ENCODE data around the gene SGSH.
"Not testable (repeated sequence)": the region's sequence is repeated elsewhere in the genome, so short reads cannot be mapped to it uniquely, and the experiment has no call there.

Gene SGSH

GRCh38 chr17:80244871-80245509 is 24.9 kb upstream of the SGSH start:
- Histone ChIP-seq H3K27ac (ENCODE audit: low read length, poor library complexity, severe bottlenecking) (no peak overlapping the region), H3K23ac (ENCODE audit: low read length in 2 of 2) (no peak overlapping the region), H3K4me1 (ENCODE audit: control insufficient read depth, insufficient read depth, low read depth, low read length) (peaks cover 8% of the 10 kb centered on the region), H4K91ac (ENCODE audit: low read length) (no peak overlapping the region), H3K18ac (ENCODE audit: low read depth in 1 of 2, low read length in 2 of 2) (no peak overlapping the region), H2AK5ac (ENCODE audit: low read length, severe bottlenecking) (no peak overlapping the region), H3K4ac (ENCODE audit: low read depth in 1 of 2, low read length in 2 of 2) (no peak overlapping the region), H2BK12ac (ENCODE audit: low read length in 2 of 2) (no peak overlapping the region), H3K27me3 (ENCODE audit: control insufficient read depth in 1 of 2, insufficient read depth in 1 of 2, low read length in 2 of 2) (no peaks in the 10 kb centered on the region), H2BK5ac (ENCODE audit: low read depth, low read length, poor library complexity, severe bottlenecking) (no peak overlapping the region), H2BK120ac (ENCODE audit: low read depth, low read length) (no peak overlapping the region), H2AFZ (ENCODE audit: low read depth, low read length) (no peak overlapping the region), H3K9ac (ENCODE audit: low read length) (no peak overlapping the region), H3K36me3 (ENCODE audit: control insufficient read depth in 1 of 2, insufficient read depth in 2 of 2, low read depth in 1 of 2, low read length in 2 of 2) (peaks cover 71 to 73% of the 10 kb centered on the region in 2 experiments), H4K8ac (ENCODE audit: low read length) (no peak overlapping the region), H2BK15ac (ENCODE audit: low read depth, poor library complexity, severe bottlenecking) (no peak overlapping the region), H3K79me1 (replicated peaks; ENCODE audit: low read length, poor library complexity, severe bottlenecking) (no peaks in the 10 kb centered on the region), H3K4me3 (ENCODE audit: insufficient read depth in 1 of 2, low read depth in 1 of 2, low read length in 2 of 2) (no peak overlapping the region), H3K9me3 (ENCODE audit: control insufficient read depth, low read length) (no peaks in the 10 kb centered on the region), H3K14ac (ENCODE audit: low read length in 2 of 2) (no peak overlapping the region), H3K4me2 (ENCODE audit: low read length, poor library complexity, severe bottlenecking) (no peak overlapping the region)
- no peak for DNase-seq
- 94% methylated on average over 22 of the region's 22 CpGs for WGBS

GRCh38 chr17:80244448-80244847 is 24.3 kb upstream of the SGSH start:
- H2BK15ac ChIP-seq (ENCODE audit: low read depth, poor library complexity, severe bottlenecking); H3K27ac ChIP-seq (ENCODE audit: low read length, poor library complexity, severe bottlenecking); H3K4me1 ChIP-seq (ENCODE audit: control insufficient read depth, insufficient read depth, low read depth, low read length): not testable (repeated sequence)

GRCh38 chr17:80243526-80244433 is 23.6 kb upstream of the SGSH start:
- no peak overlapping the region for H3K9ac ChIP-seq (ENCODE audit: low read length)
- WGBS, result 99% methylated on average over 26 of the region's 26 CpGs
- peaks cover 63 to 65% of the 10 kb centered on the region in 2 experiments for H3K36me3 ChIP-seq (ENCODE audit: control insufficient read depth in 1 of 2, insufficient read depth in 2 of 2, low read depth in 1 of 2, low read length in 2 of 2)
- H3K27me3 ChIP-seq (ENCODE audit: control insufficient read depth in 1 of 2, insufficient read depth in 1 of 2, low read length in 2 of 2), result no peaks in the 10 kb centered on the region
- no peak for DNase-seq
- no peak overlapping the region for H3K4me2 ChIP-seq (ENCODE audit: low read length, poor library complexity, severe bottlenecking)
- no peak overlapping the region for H2BK120ac ChIP-seq (ENCODE audit: low read depth, low read length)
- H2BK5ac ChIP-seq (ENCODE audit: low read depth, low read length, poor library complexity, severe bottlenecking), result no peak overlapping the region
- no peak overlapping the region for H2AFZ ChIP-seq (ENCODE audit: low read depth, low read length)
- no peak overlapping the region for H2BK15ac ChIP-seq (ENCODE audit: low read depth, poor library complexity, severe bottlenecking)
- H2AK5ac ChIP-seq (ENCODE audit: low read length, severe bottlenecking), result no peak overlapping the region
- H3K23ac ChIP-seq (ENCODE audit: low read length in 2 of 2), result no peak overlapping the region
- peaks cover 8% of the 10 kb centered on the region for H3K4me1 ChIP-seq (ENCODE audit: control insufficient read depth, insufficient read depth, low read depth, low read length)
- H3K14ac ChIP-seq (ENCODE audit: low read length in 2 of 2), result no peak overlapping the region
- H2BK12ac ChIP-seq (ENCODE audit: low read length in 2 of 2), result no peak overlapping the region
- no peak overlapping the region for H3K18ac ChIP-seq (ENCODE audit: low read depth in 1 of 2, low read length in 2 of 2)
- no peak overlapping the region for H3K4ac ChIP-seq (ENCODE audit: low read depth in 1 of 2, low read length in 2 of 2)
- H4K8ac ChIP-seq (ENCODE audit: low read length), result no peak overlapping the region
- H4K91ac ChIP-seq (ENCODE audit: low read length), result no peak overlapping the region
- H3K27ac ChIP-seq (ENCODE audit: low read length, poor library complexity, severe bottlenecking), result no peak overlapping the region
- no peaks in the 10 kb centered on the region for H3K79me1 ChIP-seq (replicated peaks; ENCODE audit: low read length, poor library complexity, severe bottlenecking)
- H3K9me3 ChIP-seq (ENCODE audit: control insufficient read depth, low read length), result no peaks in the 10 kb centered on the region
- no peak overlapping the region for H3K4me3 ChIP-seq (ENCODE audit: insufficient read depth in 1 of 2, low read depth in 1 of 2, low read length in 2 of 2)

More at GRCh38 chr17:80244448-80244847, 24.3 kb upstream of the SGSH start:
- not testable (repeated sequence) for H3K9me3 ChIP-seq (ENCODE audit: control insufficient read depth, low read length); DNase-seq; H3K79me1 ChIP-seq (replicated peaks; ENCODE audit: low read length, poor library complexity, severe bottlenecking); H3K9ac ChIP-seq (ENCODE audit: low read length); H3K14ac ChIP-seq (ENCODE audit: low read length in 2 of 2); H2AFZ ChIP-seq (ENCODE audit: low read depth, low read length); H3K27me3 ChIP-seq (ENCODE audit: control insufficient read depth in 1 of 2, insufficient read depth in 1 of 2, low read length in 2 of 2); H4K8ac ChIP-seq (ENCODE audit: low read length); H3K4me3 ChIP-seq (ENCODE audit: insufficient read depth in 1 of 2, low read depth in 1 of 2, low read length in 2 of 2); H3K4ac ChIP-seq (ENCODE audit: low read depth in 1 of 2, low read length in 2 of 2); H3K18ac ChIP-seq (ENCODE audit: low read depth in 1 of 2, low read length in 2 of 2); H4K91ac ChIP-seq (ENCODE audit: low read length); H3K23ac ChIP-seq (ENCODE audit: low read length in 2 of 2); H3K4me2 ChIP-seq (ENCODE audit: low read length, poor library complexity, severe bottlenecking); H2BK5ac ChIP-seq (ENCODE audit: low read depth, low read length, poor library complexity, severe bottlenecking); H2BK120ac ChIP-seq (ENCODE audit: low read depth, low read length); H2AK5ac ChIP-seq (ENCODE audit: low read length, severe bottlenecking); H2BK12ac ChIP-seq (ENCODE audit: low read length in 2 of 2)
- peaks cover 70 to 72% of the 10 kb centered on the region in 2 experiments for H3K36me3 ChIP-seq (ENCODE audit: control insufficient read depth in 1 of 2, insufficient read depth in 2 of 2, low read depth in 1 of 2, low read length in 2 of 2)
- 98% methylated on average over 5 of the region's 6 CpGs for WGBS

GRCh38 chr17:80242505-80242904 is 22.4 kb upstream of the SGSH start:
- Histone ChIP-seq H2BK120ac (ENCODE audit: low read depth, low read length) (no peak overlapping the region), H3K9me3 (ENCODE audit: control insufficient read depth, low read length) (no peaks in the 10 kb centered on the region), H3K4ac (ENCODE audit: low read depth in 1 of 2, low read length in 2 of 2) (no peak overlapping the region), H3K23ac (ENCODE audit: low read length in 2 of 2) (no peak overlapping the region), H3K36me3 (ENCODE audit: control insufficient read depth in 1 of 2, insufficient read depth in 2 of 2, low read depth in 1 of 2, low read length in 2 of 2) (peaks cover 63 to 66% of the 10 kb centered on the region in 2 experiments), H3K79me1 (replicated peaks; ENCODE audit: low read length, poor library complexity, severe bottlenecking) (no peaks in the 10 kb centered on the region), H3K27ac (ENCODE audit: low read length, poor library complexity, severe bottlenecking) (no peak overlapping the region), H2BK12ac (ENCODE audit: low read length in 2 of 2) (no peak overlapping the region), H3K4me1 (ENCODE audit: control insufficient read depth, insufficient read depth, low read depth, low read length) (peaks cover 6% of the 10 kb centered on the region), H3K18ac (ENCODE audit: low read depth in 1 of 2, low read length in 2 of 2) (no peak overlapping the region), H3K14ac (ENCODE audit: low read length in 2 of 2) (no peak overlapping the region), H4K8ac (ENCODE audit: low read length) (no peak overlapping the region), H4K91ac (ENCODE audit: low read length) (no peak overlapping the region), H3K27me3 (ENCODE audit: control insufficient read depth in 1 of 2, insufficient read depth in 1 of 2, low read length in 2 of 2) (no peaks in the 10 kb centered on the region), H2BK15ac (ENCODE audit: low read depth, poor library complexity, severe bottlenecking) (no peak overlapping the region), H3K4me2 (ENCODE audit: low read length, poor library complexity, severe bottlenecking) (no peak overlapping the region), H3K9ac (ENCODE audit: low read length) (no peak overlapping the region), H3K4me3 (ENCODE audit: insufficient read depth in 1 of 2, low read depth in 1 of 2, low read length in 2 of 2) (no peak overlapping the region), H2BK5ac (ENCODE audit: low read depth, low read length, poor library complexity, severe bottlenecking) (no peak overlapping the region), H2AK5ac (ENCODE audit: low read length, severe bottlenecking) (no peak overlapping the region), H2AFZ (ENCODE audit: low read depth, low read length) (no peak overlapping the region)
- 84% methylated on average over 14 of the region's 14 CpGs for WGBS
- DNase-seq, result no peak

Measured in mesenchymal stem cell (in vitro differentiated cells and primary cell).